K562 (cell line): ENCODE measurements around the gene TMEM50B. TPM values are rescaled to one million over a fixed set of nuclear protein-coding genes. Genes with fewer than 3 reads are reported as not detected.

Source experiments
- ATAC-seq: fragments of 200-7000 bp; cut with Tn5 transposase; 3 replicates; pipeline ENCODE4 v1.9.1; 2020; ENCODE audit warnings: moderate library complexity
- BruUV-seq: library from RNA; stranded (reverse); fragments of 400-500 nt; replicated peaks from 2 replicates; lab custom pipeline; 2021; lab: Mats Ljungman, UMichigan
- CTCF ChIA-PET: fragments of 300-600 bp; formaldehyde crosslinking; extraction: SDS; loops from one replicate; lab custom pipeline; 2021; ENCODE audit warnings: low intra/inter-chr PET ratio; lab: Yijun Ruan, JAX
- POLR2A ChIA-PET: fragments of 300-600, 350-650 bp; sonication (Branson Sonifier 250); formaldehyde crosslinking; extraction: SDS; loops from one replicate; lab custom pipeline; 2021; ENCODE audit warnings: antibody characterized with exemption, inconsistent platforms; lab: Yijun Ruan, JAX
- DNase-seq, 4 experiments: peaks; one replicate each; pipeline versions ENCODE4 v3.0.0 to v3.0.0-alpha.2; 2011 to 2018; ENCODE audit warnings: low spot score in 3 of 4, mixed read lengths in 3 of 4; ENCODE audit errors: extremely low read depth in 1 of 4
- FAIRE-seq: peaks from 2 replicates; lab custom pipeline; 2011; peaks lifted over from hg19 to GRCh38; lab: Jason Lieb, UNC
- H2AFZ ChIP-seq: 2 replicates; pipeline ENCODE4 v1.6.0; 2011; ENCODE audit warnings: low read depth, low read length, control low read depth, inconsistent platforms
- H3K27ac ChIP-seq: fragments of 200-600 bp; 3 replicates; pipeline ENCODE4 v1.8.0; 2011; ENCODE audit warnings: low read depth, mild to moderate bottlenecking, control low read depth, inconsistent platforms, low read length, moderate library complexity, mixed read lengths; ENCODE audit errors: extremely low read depth
- H3K27me3 ChIP-seq, 2 experiments: fragments of 300-600 bp in 1 of 2; 2 replicates in 1 of 2; 3 replicates in 1 of 2; pipeline versions ENCODE4 v1.6.0 to v1.8.0; 2011; ENCODE audit warnings: inconsistent platforms in 2 of 2, low read length in 2 of 2, mild to moderate bottlenecking in 1 of 2, mixed read lengths in 1 of 2, moderate library complexity in 1 of 2; ENCODE audit not compliant: control insufficient read depth in 2 of 2, insufficient read depth in 2 of 2
- H3K36me3 ChIP-seq: fragments of 300-600 bp; 3 replicates; pipeline ENCODE4 v1.8.0; 2011; ENCODE audit warnings: mild to moderate bottlenecking, low read length, inconsistent platforms; ENCODE audit not compliant: control insufficient read depth, insufficient read depth
- H3K4me1 ChIP-seq, 2 experiments: fragments of 200-600 bp in 1 of 2; replicated peaks in 1 of 2; 2 replicates in 1 of 2; 3 replicates in 1 of 2; pipeline versions ENCODE4 v1.5.1 to v1.8.0; 2011; ENCODE audit warnings: inconsistent platforms in 2 of 2, low read length in 2 of 2, mild to moderate bottlenecking in 1 of 2, mixed read lengths in 1 of 2, moderate library complexity in 1 of 2; ENCODE audit not compliant: control insufficient read depth in 2 of 2, insufficient read depth in 2 of 2
- H3K4me2 ChIP-seq: 2 replicates; pipeline ENCODE4 v1.6.1; 2011; ENCODE audit warnings: low read length, control low read depth, inconsistent platforms, mixed read lengths; ENCODE audit not compliant: insufficient read depth
- H3K4me3 ChIP-seq: fragments of 200-600 bp; sonication (generic), shearing (Covaris generic); 2 replicates; pipeline ENCODE4 v1.5.1; 2016; ENCODE audit warnings: control low read depth, inconsistent platforms
- H3K79me2 ChIP-seq: fragments of 200-600 bp; 3 replicates; pipeline ENCODE4 v1.8.0; 2011; ENCODE audit warnings: low read length, inconsistent platforms; ENCODE audit not compliant: control insufficient read depth, insufficient read depth
- H3K9ac ChIP-seq, 2 experiments: 2 replicates each; pipeline versions ENCODE4 v1.6.0 to v1.6.1; 2011; ENCODE audit warnings: low read depth in 2 of 2, low read length in 2 of 2, control low read depth in 1 of 2, inconsistent platforms in 1 of 2, mild to moderate bottlenecking in 1 of 2, mixed read lengths in 1 of 2; ENCODE audit not compliant: insufficient read depth in 1 of 2
- H3K9me1 ChIP-seq: one replicate; pipeline ENCODE4 v1.6.0; 2011; ENCODE audit warnings: inconsistent platforms, mild to moderate bottlenecking, low read length, moderate library complexity; ENCODE audit not compliant: control insufficient read depth, insufficient read depth
- H3K9me3 ChIP-seq: replicated peaks from 2 replicates; pipeline ENCODE4 v1.5.1; 2011; ENCODE audit warnings: low read depth, low read length, inconsistent platforms; ENCODE audit not compliant: control insufficient read depth, insufficient read depth
- H4K20me1 ChIP-seq: replicated peaks from 2 replicates; pipeline ENCODE4 v1.6.1; 2011; ENCODE audit warnings: low read length, inconsistent platforms, mixed read lengths; ENCODE audit not compliant: control insufficient read depth, insufficient read depth
- CSDE1 ChIP-seq, 2 experiments: fragments of 450-650 bp; IDR thresholded peaks; 2 replicates each; pipeline ENCODE4 v1.6.1; 2016; ENCODE audit warnings: mild to moderate bottlenecking in 1 of 2
- FOS ChIP-seq: IDR thresholded peaks from 3 replicates; pipeline ENCODE4 v1.6.1; 2011; ENCODE audit not compliant: insufficient read length; ENCODE audit errors: extremely low read depth
- FUS ChIP-seq: fragments of 200-400 bp; formaldehyde crosslinking; optimal IDR thresholded peaks from 2 replicates; pipeline ENCODE3; 2017; ENCODE audit warnings: low read depth, low read length
- RB1 ChIP-seq: fragments of 450-650 bp; IDR thresholded peaks from 2 replicates; pipeline ENCODE4 v1.6.1; 2017; ENCODE audit warnings: low read depth, mild to moderate bottlenecking
- SPI1 ChIP-seq: IDR thresholded peaks from 2 replicates; pipeline ENCODE4 v1.6.1; 2011; ENCODE audit warnings: low read depth, low read length, control low read depth, borderline replicate concordance
- ZNF121 ChIP-seq: sonication (generic); formaldehyde crosslinking; conservative IDR thresholded peaks from 2 replicates; pipeline ENCODE4 v1.8.0; 2022; ENCODE audit warnings: missing genetic modification reagents
- ZNF174 ChIP-seq: fragments of 250-450 bp; sonication (Bioruptor Pico); IDR thresholded peaks from 2 replicates; pipeline ENCODE4 v1.4.0; 2020; ENCODE audit warnings: mild to moderate bottlenecking
- WGBS: fragments of 100-300 bp; shearing (Covaris generic); methylation state at CpG from one replicate; pipeline ENCODE4 v1.1.6; 2016; ENCODE audit warnings: low coverage, mixed read lengths; ENCODE audit not compliant: insufficient coverage; ENCODE audit errors: missing lambda C conversion rate; 5-methylcytosine and 5-hydroxymethylcytosine counted together
- in situ Hi-C: fragments of 300-500 bp; cut with MboI; formaldehyde crosslinking; loops from 4 replicates; pipeline ENCODE4 v1.15.0; 2018; ENCODE audit warnings: inconsistent platforms, mixed read lengths
- intact Hi-C: fragments of 100-400 bp; cut with micrococcal nuclease; formaldehyde crosslinking; loops from 2 replicates; pipeline ENCODE4 v1.14.2; 2022
- polyA plus RNA-seq, 8 experiments: library from polyadenylated mRNA; depleted of rRNA in 4 of 8; stranded (reverse) in 5 of 8; unstranded in 3 of 8; fragments of >200 nt; fragmentation: Nextera tagmentation in 2 of 8; fragmentation: Illumina TruSeq in 1 of 8; extraction: Ambion mirVana in 2 of 8; extraction: Trizol in 1 of 8; gene quantifications; 2 replicates each; pipeline versions ENCODE4 v1.2.1 to v1.2.3, GENCODE V29; 2011 to 2014; ENCODE audit warnings: inconsistent platforms in 1 of 8, missing spikeins in 1 of 8
- total RNA-seq, 7 experiments: library from RNA; depleted of rRNA in 6 of 7; stranded (reverse); fragments of >200 nt in 6 of 7; fragmentation: Illumina TruSeq in 2 of 7; extraction: Trizol in 2 of 7; gene quantifications; 2 replicates each; pipeline versions ENCODE4 v1.2.1 to v1.2.3, GENCODE V29; 2011 to 2021; ENCODE audit warnings: low replicate concordance in 1 of 7
- TF ChIP-seq, protein P1 (sequence below): fragments of 250-450 bp; sonication (Bioruptor Pico); IDR thresholded peaks from 2 replicates; pipeline ENCODE4 v1.8.0; 2021; ENCODE audit warnings: moderate library complexity, mild to moderate bottlenecking, inconsistent platforms
- TF ChIP-seq, protein P2 (sequence below): fragments of 200-800 bp; sonication (Bioruptor generic); IDR thresholded peaks from 2 replicates; pipeline ENCODE4 v1.6.1; 2016; ENCODE audit warnings: missing genetic modification characterization, missing compliant biosample characterization
- TF ChIP-seq, protein P3 (sequence below), 2 experiments: fragments of 450-650 bp; IDR thresholded peaks; 2 replicates each; pipeline ENCODE4 v1.6.1; 2016

The TMEM50B gene
- total and polyA plus RNA-seq, 9 of the 15 experiments (the other 6 are each of a cell fraction or from before 2014, with no cell fraction given) = 20.5 to 64.6 (median 28.9) TPM

DNA sequence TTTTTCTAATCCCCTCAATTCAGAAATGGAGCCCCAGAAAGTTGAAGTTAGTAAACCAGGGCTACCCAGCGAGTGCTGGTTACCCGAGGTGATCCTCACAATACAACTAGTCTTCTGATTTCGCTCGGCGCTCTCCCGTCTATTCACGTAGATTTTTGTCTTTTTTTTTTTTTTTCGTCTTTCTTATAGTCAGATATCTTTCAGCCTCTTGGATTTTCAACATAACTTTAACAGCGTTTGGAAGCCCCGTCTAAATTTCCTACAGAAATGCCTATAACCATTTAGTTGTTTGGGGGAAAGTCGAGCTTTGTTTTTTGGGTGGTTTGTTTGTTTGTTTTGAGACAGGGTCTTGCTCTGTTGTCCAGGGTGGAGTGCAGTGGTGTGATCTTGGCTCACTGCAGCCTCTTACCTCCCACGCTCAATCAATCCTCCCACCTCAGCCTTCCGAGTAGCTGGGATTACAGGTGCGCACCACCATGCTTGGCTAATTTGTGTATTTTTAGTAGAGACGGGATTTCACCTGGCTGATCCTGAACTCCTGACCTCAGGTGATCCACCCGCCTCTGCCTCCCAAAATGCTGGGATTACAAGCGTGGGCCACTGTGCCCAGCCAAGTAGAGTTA, 818 bp upstream of the TMEM50B start (continued):
- TF ChIP-seq CSDE1 (IDR thresholded peaks at IDR 0.05) (0 out of 4 replicates have a peak, but pooled peaks of 1 of the 2 experiments have one; percentile 60), RB1 (no peak), ZNF121 (CRISPR knock-in tag) (peak; percentile 94), SPI1 (no peak), FUS (no peak)
- TF ChIP-seq, protein P1, sequence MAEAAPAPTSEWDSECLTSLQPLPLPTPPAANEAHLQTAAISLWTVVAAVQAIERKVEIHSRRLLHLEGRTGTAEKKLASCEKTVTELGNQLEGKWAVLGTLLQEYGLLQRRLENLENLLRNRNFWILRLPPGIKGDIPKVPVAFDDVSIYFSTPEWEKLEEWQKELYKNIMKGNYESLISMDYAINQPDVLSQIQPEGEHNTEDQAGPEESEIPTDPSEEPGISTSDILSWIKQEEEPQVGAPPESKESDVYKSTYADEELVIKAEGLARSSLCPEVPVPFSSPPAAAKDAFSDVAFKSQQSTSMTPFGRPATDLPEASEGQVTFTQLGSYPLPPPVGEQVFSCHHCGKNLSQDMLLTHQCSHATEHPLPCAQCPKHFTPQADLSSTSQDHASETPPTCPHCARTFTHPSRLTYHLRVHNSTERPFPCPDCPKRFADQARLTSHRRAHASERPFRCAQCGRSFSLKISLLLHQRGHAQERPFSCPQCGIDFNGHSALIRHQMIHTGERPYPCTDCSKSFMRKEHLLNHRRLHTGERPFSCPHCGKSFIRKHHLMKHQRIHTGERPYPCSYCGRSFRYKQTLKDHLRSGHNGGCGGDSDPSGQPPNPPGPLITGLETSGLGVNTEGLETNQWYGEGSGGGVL (CRISPR knock-in tag) = no peak
- TF ChIP-seq, all 486 proteins: peak for 34

DNA sequence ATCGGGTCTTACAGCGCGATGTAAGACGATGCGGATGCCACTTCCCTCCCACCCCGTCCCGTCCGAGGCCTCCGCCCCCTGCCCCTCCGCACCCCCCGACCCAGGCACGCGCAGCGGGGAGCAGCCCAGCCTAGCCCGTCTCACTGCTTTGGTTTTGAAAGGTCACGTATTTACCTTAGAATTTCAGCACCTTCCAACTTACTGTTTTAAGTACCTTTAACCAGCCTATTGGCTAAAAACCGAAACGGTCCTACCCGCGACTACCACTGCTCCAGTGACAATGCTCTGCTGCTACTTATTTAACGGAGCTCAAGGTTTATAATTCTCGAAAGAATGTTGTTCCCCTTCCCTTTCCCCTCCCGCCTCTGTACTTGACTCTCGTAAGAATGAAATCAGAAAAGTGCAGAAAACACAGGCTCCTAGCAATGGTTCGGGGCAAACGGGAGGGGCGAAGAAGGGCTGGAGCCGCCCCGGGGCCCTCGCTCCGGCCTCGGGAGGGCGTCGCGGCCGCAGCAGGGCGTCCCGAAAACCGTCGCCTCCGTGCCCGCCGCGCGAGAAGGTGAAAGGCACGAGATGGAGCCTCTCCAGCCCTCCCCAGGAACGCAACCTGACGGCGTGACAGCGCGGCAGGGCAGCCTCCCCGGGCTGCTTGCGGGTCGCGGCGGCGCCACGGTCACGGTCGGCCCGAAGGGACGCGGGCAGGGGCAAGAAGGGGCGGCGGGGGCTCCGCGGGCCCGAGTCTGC, 667 bp downstream of the TMEM50B start:
- Histone ChIP-seq H3K27ac (peak overlapping the region; percentile 90), H3K9ac (peak overlapping the region; percentile 87 to 98), H3K4me3 (peak overlapping the region; percentile 97), H3K4me2 (peak overlapping the region; percentile 97), H3K27me3 (no peaks in the 10 kb centered on the region), H2AFZ (peak overlapping the region; percentile 93), H3K36me3 (peaks cover 4% of the 10 kb centered on the region; the same call in 1 of the 3 replicates), H3K9me1 (no peaks in the 10 kb centered on the region), H3K79me2 (peaks cover 31% of the 10 kb centered on the region), H4K20me1 (no peaks in the 10 kb centered on the region), H3K4me1 (peaks cover 7 to 16% of the 10 kb centered on the region in 2 experiments; a peak in 3 of 5 replicates), H3K9me3 (no peaks in the 10 kb centered on the region)
- POLR2A ChIA-PET = interaction anchor here (0.8 to 3.2 kb wide), 9 partner anchors 10 to 72 kb away, joined by 3 to 54 read pairs (median 5); partner anchors contain the start of genes DNAJC28, GART and SON
- DNase-seq (peak; percentile 64 to 68 (median 65)), ATAC-seq (peak; percentile 53), FAIRE-seq (peak; percentile 64)
- intact Hi-C loops (no loop called here), in situ Hi-C loops (no loop called here)
- CTCF ChIA-PET = no interaction called here
- WGBS = under 1% methylated on average over 67 of the region's 68 CpGs
- no TSS peak for BruUV-seq
- TF ChIP-seq, protein P2, sequence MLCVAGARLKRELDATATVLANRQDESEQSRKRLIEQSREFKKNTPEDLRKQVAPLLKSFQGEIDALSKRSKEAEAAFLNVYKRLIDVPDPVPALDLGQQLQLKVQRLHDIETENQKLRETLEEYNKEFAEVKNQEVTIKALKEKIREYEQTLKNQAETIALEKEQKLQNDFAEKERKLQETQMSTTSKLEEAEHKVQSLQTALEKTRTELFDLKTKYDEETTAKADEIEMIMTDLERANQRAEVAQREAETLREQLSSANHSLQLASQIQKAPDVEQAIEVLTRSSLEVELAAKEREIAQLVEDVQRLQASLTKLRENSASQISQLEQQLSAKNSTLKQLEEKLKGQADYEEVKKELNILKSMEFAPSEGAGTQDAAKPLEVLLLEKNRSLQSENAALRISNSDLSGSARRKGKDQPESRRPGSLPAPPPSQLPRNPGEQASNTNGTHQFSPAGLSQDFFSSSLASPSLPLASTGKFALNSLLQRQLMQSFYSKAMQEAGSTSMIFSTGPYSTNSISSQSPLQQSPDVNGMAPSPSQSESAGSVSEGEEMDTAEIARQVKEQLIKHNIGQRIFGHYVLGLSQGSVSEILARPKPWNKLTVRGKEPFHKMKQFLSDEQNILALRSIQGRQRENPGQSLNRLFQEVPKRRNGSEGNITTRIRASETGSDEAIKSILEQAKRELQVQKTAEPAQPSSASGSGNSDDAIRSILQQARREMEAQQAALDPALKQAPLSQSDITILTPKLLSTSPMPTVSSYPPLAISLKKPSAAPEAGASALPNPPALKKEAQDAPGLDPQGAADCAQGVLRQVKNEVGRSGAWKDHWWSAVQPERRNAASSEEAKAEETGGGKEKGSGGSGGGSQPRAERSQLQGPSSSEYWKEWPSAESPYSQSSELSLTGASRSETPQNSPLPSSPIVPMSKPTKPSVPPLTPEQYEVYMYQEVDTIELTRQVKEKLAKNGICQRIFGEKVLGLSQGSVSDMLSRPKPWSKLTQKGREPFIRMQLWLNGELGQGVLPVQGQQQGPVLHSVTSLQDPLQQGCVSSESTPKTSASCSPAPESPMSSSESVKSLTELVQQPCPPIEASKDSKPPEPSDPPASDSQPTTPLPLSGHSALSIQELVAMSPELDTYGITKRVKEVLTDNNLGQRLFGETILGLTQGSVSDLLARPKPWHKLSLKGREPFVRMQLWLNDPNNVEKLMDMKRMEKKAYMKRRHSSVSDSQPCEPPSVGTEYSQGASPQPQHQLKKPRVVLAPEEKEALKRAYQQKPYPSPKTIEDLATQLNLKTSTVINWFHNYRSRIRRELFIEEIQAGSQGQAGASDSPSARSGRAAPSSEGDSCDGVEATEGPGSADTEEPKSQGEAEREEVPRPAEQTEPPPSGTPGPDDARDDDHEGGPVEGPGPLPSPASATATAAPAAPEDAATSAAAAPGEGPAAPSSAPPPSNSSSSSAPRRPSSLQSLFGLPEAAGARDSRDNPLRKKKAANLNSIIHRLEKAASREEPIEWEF (CRISPR knock-in tag) = no peak
- TF ChIP-seq FOS (no peak), ZNF174 (CRISPR knock-in tag) (no peak)
- TF ChIP-seq, protein P3, sequence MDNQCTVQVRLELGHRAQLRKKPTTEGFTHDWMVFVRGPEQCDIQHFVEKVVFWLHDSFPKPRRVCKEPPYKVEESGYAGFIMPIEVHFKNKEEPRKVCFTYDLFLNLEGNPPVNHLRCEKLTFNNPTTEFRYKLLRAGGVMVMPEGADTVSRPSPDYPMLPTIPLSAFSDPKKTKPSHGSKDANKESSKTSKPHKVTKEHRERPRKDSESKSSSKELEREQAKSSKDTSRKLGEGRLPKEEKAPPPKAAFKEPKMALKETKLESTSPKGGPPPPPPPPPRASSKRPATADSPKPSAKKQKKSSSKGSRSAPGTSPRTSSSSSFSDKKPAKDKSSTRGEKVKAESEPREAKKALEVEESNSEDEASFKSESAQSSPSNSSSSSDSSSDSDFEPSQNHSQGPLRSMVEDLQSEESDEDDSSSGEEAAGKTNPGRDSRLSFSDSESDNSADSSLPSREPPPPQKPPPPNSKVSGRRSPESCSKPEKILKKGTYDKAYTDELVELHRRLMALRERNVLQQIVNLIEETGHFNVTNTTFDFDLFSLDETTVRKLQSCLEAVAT (IDR thresholded peaks at IDR 0.05) = 0 out of 4 replicates have a peak, but pooled peaks of 1 of the 2 experiments have one; percentile 9
